NCI-H1417 (cell line): ENCODE results near the gene PARM1.
A peak's percentile ranks its signal among the peaks of the same experiment; 100 is the strongest.

Source experiments
- DNase-seq, 3 experiments: peaks; one replicate each; lab custom pipeline; 2025; lab: John Stamatoyannopoulos, UW

The PARM1 gene, protein sequence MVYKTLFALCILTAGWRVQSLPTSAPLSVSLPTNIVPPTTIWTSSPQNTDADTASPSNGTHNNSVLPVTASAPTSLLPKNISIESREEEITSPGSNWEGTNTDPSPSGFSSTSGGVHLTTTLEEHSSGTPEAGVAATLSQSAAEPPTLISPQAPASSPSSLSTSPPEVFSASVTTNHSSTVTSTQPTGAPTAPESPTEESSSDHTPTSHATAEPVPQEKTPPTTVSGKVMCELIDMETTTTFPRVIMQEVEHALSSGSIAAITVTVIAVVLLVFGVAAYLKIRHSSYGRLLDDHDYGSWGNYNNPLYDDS

GRCh38 chr4:74932832-74933561, at the start of gene PARM1:
PARM1 (plus strand) TSS chr4:74933116; CDS start chr4:74933328, 212 bp downstream.
- DNase-seq: peak; percentile 90 to 94 (median 93)

GRCh38 chr4:74884266-74884665, 48.6 kb upstream of the PARM1 start:
- DNase-seq: peak; percentile 13 to 81 (median 69)

DNA sequence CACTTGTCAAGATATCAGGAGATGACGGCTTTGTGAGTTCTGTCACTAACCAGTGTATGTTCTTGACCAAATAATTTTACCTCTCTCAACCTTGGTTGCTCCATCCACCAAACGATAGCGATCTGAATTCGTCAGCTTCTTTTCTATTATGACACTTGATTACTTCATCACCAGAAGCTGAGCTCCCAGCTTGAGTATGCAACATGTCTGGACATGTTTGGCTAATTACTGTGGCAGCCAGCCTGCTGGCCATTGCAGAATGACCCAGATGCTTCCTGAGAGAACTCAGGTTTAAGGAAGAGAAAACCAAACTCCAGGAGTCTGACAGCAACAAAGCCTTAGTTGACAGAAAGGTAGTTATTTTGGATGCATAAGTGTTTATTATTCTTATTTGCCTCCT, 46.4 kb upstream of the PARM1 start:
- peak; percentile 50 to 90 (median 59) for DNase-seq

DNA sequence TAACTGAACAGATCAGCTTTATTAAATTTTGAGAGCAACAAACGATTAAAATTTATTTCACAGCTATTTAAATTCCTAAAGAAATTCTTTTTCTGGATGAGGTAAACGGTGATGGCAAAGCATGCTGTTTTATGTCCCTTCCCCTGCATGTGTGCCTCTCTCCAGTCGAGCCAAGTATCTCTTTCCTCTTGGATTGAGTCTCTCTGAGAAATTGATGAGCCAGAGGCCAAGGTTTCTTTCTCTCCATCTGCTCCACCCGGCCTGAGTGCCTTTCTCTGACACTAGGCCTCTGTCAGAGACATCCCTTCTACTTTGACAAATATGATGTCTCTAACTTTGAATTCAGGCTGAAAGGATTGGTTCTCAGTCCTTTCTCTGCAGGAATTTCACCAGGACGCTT, 42.6 kb upstream of the PARM1 start:
- no peak for DNase-seq

GRCh38 chr4:74891037-74891436, 41.9 kb upstream of the PARM1 start:
- DNase-seq: peak in 1 of 3 experiments; percentile 8

GRCh38 chr4:74893171-74893570, 39.7 kb upstream of the PARM1 start:
- DNase-seq: no peak

- DNase-seq: no peak
These were observed 36.3 kb upstream of the PARM1 start for GRCh38 chr4:74896595-74896994.

DNA sequence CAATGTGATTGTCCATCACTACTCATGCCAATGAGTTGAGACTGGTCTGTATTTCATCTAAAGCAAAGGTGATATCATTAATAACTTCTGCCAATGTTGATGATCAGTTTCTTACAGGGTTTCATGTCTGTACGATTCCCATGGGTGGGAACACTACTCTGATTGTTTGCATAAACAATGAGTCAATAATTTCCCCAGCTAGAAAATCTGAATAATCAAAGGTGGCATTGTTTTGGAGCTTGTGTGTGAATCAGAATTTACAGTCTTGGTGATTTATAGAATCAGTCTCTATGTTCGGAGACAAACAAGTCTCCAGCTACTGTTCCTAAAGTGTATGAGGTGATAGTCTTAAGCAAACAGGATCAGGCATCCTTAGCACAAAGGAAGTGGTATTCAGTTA, 35.5 kb upstream of the PARM1 start:
- no peak for DNase-seq

- DNase-seq: no peak
These were observed 32.1 kb upstream of the PARM1 start for GRCh38 chr4:74900862-74901261.

GRCh38 chr4:74904509-74905065, 28.3 kb upstream of the PARM1 start:
- DNase-seq: no peak

DNA sequence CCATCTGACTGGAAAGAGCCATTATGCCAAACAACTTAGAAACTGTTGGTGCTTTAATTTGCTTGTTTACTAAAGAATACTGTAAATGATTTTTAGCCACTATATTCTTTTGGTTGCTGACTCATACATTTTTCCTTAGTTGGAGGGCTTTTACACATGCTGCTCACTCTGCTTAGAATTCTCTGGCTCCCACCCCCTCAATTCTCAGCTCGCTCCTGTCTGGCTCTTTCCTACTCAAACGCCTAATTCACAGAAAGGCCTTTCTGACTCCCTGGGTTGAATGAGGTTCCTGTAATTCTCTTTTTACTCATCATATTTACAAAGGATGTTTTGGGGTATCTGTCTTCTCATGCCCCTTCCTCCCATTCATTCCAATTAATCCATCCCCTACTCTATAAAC, 26.1 kb upstream of the PARM1 start:
- no peak for DNase-seq

GRCh38 chr4:74919783-74920182, 13.1 kb upstream of the PARM1 start:
- no peak for DNase-seq

- DNase-seq: no peak
These were observed 12.2 kb upstream of the PARM1 start for GRCh38 chr4:74920704-74921103.

DNA sequence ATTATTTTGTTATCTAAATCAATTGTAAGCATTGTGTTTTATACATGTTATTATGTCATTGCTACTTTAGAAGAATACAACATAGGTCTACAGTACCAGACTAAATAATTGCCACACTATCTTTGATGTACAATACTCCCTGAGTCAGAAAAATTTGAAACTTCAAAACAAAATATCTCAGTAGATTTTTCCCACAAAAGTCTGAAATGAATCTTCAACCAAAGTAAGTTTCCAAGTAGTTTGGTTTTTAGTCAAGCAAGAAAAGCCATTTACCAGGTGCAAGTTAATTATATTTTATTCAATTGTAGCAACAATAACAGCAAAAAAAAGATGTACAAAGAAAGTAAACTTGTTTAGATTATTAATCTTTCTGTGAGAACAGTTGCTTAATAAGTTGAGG, 11.4 kb upstream of the PARM1 start:
- DNase-seq: no peak

DNA sequence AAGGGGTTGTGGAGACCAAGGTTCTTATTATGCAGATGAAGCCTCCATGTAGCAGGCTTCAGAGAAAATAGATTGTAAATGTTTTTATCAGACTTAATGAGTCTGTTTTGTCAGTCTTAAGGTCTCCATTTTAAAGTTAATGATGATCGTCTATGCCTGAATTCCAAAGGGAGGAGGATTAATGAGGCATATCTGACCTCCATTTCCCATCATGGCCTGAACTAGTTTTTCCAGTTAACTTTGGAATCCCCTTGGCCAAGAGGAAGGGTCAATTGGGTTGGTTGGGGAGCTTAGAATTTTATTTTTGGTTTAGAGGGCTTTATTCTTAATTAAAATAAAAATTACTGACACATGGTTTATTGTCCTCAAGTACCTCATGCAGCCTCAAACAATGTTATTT, 6.9 kb upstream of the PARM1 start:
- no peak for DNase-seq

DNA sequence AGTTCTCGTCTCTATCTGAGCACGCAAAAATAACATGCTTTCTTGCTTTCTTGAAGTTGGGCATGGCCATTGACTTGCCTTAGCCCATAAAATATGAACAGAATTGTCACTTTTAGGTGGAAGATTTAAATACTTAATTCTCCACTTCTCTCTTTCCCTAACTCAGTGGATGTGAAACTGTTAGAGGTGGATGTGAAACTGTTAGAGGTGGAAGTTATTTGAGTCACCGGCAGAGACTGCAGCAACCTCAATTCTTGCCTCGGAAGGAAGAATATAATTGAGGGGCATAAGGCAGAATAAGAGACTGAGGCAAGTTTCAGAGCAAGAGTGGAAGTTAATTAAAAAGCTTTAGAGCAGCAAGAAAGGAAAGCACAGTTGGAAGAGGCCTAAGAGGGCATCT, 2.8 kb upstream of the PARM1 start:
- no peak for DNase-seq

DNA sequence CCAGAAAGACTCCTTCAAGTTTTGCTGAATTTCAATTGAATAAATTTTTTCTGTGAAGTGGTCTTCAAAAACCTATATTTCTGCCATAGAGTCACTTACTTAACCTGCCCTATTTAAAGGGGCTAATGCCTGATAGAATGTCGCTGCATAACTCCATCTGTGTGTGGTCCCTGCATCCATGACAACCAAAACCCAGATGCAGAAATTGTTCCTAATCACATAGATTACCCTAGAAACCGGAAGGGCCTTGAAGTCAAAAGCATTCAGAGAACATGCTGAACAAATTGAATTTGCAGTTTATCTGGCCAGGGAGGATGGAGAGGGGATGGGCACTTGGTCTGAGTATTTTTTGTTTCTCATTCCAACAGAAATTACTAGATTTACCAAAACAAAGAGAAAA, 1.5 kb upstream of the PARM1 start:
- peak in 1 of 3 experiments; percentile 9 for DNase-seq

- no peak for DNase-seq
These were observed 906 bp upstream of the PARM1 start for GRCh38 chr4:74932010-74932409.

- DNase-seq: no peak
These were observed 673 bp downstream of the PARM1 start for GRCh38 chr4:74933562-74934015.

DNA sequence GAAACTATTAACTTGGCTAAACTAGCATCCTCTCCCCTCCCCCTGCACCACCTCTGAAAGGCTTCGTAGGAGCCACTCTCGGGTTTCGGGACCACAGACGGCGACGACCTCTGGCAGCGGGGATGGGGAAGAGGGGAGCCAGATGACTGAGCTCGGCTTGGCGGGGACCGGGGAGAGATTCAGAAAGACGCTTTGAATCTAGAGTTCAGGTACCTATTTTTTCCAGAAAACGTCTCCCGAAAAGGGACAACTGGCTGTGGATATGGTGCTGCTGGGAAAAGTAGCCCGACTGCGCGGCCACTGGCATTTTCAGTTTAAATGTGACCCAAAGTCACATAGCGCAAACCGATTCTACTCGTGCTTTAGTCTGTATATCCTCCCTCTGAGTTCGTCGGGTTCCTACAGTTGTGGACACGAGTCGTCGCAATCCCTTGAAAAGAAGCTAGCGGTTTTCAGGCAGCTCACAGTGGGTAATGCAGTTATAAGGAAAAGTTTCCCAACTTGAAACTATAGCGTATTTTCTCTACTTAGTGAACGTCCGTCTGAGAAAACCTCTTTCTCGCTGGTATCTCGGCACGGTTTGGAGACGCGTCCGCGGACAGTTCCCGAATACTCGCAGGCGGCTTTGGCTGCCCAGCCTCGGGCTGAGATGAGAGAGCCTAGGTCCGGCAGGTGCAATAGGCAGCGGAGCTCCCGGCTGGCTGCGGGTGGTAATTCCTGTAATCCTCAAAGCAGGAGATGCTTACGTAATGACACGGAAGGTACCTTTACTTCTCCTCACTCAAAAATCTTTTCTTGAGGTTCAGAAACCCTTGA, 1.3 kb downstream of the PARM1 start:
- peak; percentile 41 to 80 (median 73) for DNase-seq

DNA sequence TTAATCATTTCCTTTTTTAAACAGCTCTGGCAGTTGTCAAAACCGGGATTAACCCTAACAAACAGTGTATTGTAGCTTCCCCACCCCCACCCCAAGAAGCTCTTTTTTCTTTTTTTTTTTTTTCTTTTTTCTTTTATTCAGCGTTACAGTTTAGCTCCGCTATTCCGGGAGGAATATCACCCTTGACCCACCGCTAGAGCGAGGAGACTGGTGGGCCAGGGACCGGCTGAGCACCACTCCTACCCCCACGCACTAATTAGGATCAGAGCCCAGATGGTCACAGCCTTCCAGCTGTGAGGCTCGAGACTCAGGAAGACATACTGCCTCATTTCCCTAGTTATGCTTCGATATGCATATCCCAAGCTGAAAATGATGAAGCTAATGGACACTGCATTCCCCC, 2.0 kb downstream of the PARM1 start:
- peak in 2 of 3 experiments; percentile 40 to 73 for DNase-seq

DNA sequence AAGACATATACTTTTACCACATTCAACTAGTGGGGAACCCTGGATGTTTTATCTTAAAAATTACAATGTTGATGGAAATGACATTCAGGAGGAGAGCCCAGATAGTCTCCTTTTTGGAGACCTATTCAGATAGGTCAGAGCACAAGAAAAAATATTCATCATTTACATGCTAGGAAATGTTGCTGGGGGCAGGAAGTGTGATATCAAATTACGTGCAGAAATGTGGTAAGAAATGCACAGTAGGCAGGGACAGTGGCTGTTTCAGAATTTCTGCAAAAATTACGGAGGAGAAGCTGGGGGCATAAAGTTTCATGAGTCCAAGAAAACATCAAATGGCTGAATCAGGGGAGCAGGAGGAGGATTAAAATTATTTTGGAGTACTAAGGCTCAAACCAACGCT, 8.2 kb downstream of the PARM1 start:
- no peak for DNase-seq
